Stimulated activated CD4-positive, alpha-beta T cell treated with anti-CD3 and anti-CD28 coated beads, TNF-alpha, amount 100 ng/mL, for 24 hours (primary cell): ENCODE measurements around the gene CD86.
"Not testable (repeated sequence)": the region's sequence is repeated elsewhere in the genome, so short reads cannot be mapped to it uniquely, and the experiment has no call there.

Experiments
- DNase-seq, 3 experiments: peaks; one replicate each; pipeline ENCODE4 v3.0.0-alpha.2; 2020; ENCODE audit warnings: low read depth in 3 of 3

The CD86 gene

GRCh38 chr3:122055215-122055614 lies at the start of gene CD86:
Gene CD86, plus strand, starts transcription at chr3:122055362. Its CDS starts 128 bp downstream, at chr3:122055490.
- no peak for DNase-seq

- no peak for DNase-seq
These were observed 48.9 kb upstream of the CD86 start for GRCh38 chr3:122006267-122006666.

GRCh38 chr3:122008166-122008565 lies 47.0 kb upstream of the CD86 start:
- DNase-seq = no peak

DNA sequence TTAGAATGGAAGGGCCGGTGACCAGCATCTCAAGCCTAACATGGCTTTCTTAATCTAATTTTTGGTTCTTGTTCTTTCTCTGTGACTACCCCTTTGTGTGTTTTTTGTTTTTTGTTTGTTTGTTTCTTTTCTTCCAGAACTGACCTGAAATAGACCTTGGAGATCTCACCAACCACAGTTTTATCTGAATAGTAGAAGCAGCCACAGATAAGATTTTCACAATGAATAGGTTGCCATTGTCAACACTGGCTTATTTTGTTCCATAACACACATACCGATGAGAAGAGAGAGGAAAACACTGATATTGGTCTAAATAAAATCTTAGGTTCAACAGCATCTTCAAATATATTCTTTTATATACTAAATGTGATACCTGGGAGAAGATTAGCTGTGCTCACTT lies 44.7 kb upstream of the CD86 start:
- DNase-seq = no peak

DNA sequence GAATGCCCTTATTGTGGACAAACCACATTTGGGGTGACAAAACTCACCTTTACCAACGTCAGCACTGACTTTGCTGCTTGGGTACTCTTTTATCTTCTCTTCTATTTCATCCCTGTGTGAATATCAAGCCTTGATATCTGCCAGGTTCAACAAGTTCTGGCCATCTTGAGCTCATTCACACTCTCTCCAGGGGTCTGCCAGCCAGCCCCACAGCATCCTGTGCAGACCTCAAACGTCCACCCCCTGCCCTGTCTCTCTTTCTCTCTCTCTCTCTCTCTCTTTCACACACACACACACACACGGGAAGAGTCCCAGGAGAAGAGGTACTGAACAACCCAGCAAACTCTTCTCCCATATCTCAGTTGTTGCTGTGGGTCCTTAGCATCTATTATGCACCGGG lies 43.8 kb upstream of the CD86 start:
- no peak for DNase-seq

- no peak for DNase-seq
These were observed 42.3 kb upstream of the CD86 start for GRCh38 chr3:122012821-122013220.

DNA sequence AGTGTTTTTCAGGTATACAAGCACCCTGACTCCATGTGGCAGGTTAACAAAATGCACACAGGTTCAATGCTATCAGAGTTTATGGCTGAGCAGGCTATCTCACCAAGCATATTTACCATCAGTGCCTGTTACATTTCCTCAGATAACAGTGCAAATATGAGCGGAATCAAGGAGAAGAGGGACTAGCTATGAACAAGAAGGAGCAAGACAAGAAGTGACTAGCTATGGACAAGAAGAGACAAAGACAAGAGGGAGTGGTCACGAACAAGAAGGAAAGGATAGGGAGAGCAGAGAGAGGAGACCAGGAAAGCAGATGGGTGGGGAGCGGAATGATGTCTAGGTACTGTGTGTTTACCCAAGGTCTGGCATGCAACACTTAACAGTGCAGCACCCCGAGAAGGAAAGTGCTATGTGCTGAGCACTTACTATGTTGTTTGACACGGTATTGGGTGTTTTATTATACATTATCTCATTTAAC lies 41.7 kb upstream of the CD86 start:
- DNase-seq = no peak

- DNase-seq = no peak
These were observed 40.4 kb upstream of the CD86 start for GRCh38 chr3:122014741-122015140.

GRCh38 chr3:122019493-122019892 lies 35.7 kb upstream of the CD86 start:
- DNase-seq = no peak

- no peak for DNase-seq
These were observed 34.1 kb upstream of the CD86 start for GRCh38 chr3:122021037-122021436.

DNA sequence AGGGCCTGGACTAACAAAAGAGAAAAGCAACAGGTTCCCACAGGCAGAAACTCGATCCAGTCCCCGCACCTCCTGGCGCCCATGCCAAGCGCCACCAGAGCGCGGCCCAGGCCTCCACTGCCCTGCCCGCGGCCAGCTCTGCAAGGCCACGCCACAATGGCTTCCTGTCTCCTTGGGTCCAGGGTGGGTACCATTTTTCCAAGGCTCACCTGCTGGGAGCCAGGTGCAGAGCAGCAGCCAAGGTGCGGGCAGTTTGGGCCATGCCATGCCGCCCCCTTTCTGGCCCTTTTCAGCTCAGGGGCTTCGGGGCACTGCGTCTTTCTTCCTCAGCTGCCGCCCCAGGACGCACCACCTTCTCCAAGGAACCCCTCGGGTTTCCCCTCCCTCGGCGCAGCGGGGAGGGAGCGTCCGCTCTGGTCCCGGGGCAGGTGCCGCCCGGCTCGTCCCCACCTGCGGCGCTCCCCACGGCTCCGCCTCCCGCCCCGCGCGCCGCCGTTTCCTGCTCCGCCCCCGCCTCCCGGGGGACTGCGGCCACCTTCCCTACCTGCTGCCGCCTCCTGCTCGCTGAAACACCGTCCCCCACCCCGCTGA lies 33.3 kb upstream of the CD86 start, which contains the start of gene ILDR1:
Gene ILDR1 (minus strand): TSS at position 437 of the 591 bp plus-strand sequence. CDS start 170 bp downstream, at position 267.
- DNase-seq = no peak

GRCh38 chr3:122023335-122023910 lies 31.7 kb upstream of the CD86 start:
- no peak for DNase-seq

GRCh38 chr3:122024800-122025199 lies 30.4 kb upstream of the CD86 start:
- no peak for DNase-seq

- no peak for DNase-seq
These were observed 29.9 kb upstream of the CD86 start for GRCh38 chr3:122025296-122025695.

- no peak for DNase-seq
These were observed 24.6 kb upstream of the CD86 start for GRCh38 chr3:122030381-122031122.

- no peak for DNase-seq
These were observed 24.1 kb upstream of the CD86 start for GRCh38 chr3:122031123-122031468.

DNA sequence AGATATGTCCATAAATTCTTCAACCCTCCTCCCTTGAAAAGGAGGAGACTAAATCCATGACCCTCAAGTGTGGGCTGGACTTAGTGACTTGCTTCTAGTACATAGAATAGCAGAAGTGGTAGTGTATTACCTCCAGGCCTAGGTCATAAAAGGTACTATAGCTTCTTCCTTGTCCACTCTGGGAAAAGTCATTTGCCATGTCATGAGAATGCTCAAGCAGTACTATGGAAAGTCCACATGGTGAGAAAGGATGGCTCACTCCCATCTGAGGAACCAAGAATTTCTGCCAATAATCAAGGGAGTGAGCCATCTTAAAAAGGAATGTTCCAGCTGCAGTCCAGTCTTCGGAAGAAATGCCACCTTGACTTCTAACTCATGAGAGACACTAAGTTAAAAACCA lies 22.6 kb upstream of the CD86 start:
- no peak for DNase-seq

- no peak for DNase-seq
These were observed 22.1 kb upstream of the CD86 start for GRCh38 chr3:122033023-122033422.

- not testable (repeated sequence) for DNase-seq
These were observed 7.9 kb upstream of the CD86 start for GRCh38 chr3:122047296-122047695.

DNA sequence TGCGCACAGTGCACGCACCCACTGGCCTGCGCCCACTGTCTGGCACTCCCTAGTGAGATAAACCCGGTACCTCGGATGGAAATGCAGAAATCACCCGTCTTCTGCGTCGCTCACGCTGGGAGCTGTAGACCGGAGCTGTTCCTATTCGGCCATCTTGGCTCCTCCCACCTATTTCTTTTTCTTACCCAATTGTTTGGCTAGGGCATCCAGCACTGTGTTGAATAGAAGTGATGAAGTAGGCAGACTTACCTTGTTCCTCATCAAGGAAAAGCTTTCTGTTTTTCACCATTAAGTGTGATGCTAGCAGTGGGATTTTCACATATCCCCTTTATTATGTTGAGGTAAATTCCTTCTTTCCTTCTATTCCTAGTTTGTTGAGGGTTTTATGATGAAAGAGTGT lies 7.4 kb upstream of the CD86 start:
- not testable (repeated sequence) for DNase-seq

DNA sequence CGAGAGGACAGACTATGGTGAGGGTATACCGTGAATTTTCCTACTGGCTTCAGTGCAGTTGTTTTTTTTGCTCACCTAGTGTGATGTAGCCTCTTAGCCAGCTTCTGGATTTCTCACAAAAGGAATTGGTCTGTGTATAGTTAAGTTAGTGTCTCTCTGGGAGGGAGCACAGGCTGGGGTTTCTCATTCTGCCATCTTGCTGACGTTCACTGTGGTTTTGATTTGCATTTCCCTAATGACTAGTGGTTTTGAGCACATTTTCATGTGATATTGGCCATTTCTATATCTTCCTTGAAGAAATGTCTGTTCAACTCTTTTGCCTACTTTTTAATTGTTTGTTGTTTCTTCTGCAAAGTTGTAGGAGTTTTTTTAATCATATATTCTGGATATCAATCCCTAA lies 2.2 kb upstream of the CD86 start:
- DNase-seq = no peak

DNA sequence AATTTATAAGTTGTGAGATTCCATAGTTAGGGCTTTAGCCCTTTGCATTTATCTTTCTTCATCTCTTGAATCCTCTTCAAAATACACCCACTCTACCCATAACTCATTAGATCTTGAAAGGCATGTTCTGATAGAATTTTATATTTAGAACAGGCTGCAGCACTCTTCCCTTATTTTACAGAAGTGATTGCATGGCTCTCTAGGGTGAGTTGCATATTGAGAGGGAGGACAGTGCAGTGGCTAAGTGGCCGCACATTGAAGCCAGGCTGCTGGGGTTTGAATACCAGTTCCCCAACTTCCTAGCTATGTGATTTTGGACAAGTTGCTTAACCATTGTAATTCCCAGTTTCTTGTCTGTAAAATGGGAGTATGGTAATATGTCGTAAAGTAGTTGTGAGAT lies 2.5 kb downstream of the CD86 start:
- DNase-seq = no peak

- DNase-seq = no peak
These were observed 3.1 kb downstream of the CD86 start for GRCh38 chr3:122058294-122058693.
